OCI-LY1 (cell line): ENCODE data around the gene INTS14.

Experiments used
- H2AFZ ChIP-seq: fragments of 200-600 bp; sonication (generic), shearing (Covaris generic); 2 replicates; pipeline ENCODE4 v1.6.0; 2014; ENCODE audit warnings: antibody characterized with exemption, mild to moderate bottlenecking, low read length
- H3F3A ChIP-seq: fragments of 200-600 bp; sonication (generic), shearing (Covaris generic); 2 replicates; pipeline ENCODE4 v1.6.0; 2014; ENCODE audit warnings: mild to moderate bottlenecking, antibody characterized with exemption, low read length, moderate library complexity; ENCODE audit not compliant: insufficient read depth
- H3K27ac ChIP-seq: fragments of 200-600 bp; sonication (generic); 2 replicates; pipeline ENCODE4 v1.5.1; 2014; ENCODE audit warnings: low read length, mixed run types, mild to moderate bottlenecking, low read depth; ENCODE audit not compliant: poor library complexity, severe bottlenecking
- H3K27me3 ChIP-seq: fragments of 200-600 bp; sonication (generic); 2 replicates; pipeline ENCODE4 v1.6.0; 2014; ENCODE audit warnings: antibody characterized with exemption, mild to moderate bottlenecking, low read length, moderate library complexity; ENCODE audit not compliant: insufficient read depth
- H3K36me3 ChIP-seq: fragments of 200-600 bp; sonication (generic); 2 replicates; pipeline ENCODE4 v1.6.1; 2014; ENCODE audit warnings: mild to moderate bottlenecking, antibody characterized with exemption, low read length, moderate library complexity, mixed read lengths; ENCODE audit not compliant: insufficient read depth
- H3K4me1 ChIP-seq: fragments of 200-600 bp; sonication (generic); 2 replicates; pipeline ENCODE4 v1.5.1; 2014; ENCODE audit warnings: mild to moderate bottlenecking, low read length, moderate library complexity; ENCODE audit not compliant: insufficient read depth, severe bottlenecking
- H3K4me2 ChIP-seq: fragments of 200-600 bp; sonication (generic), shearing (Covaris generic); 2 replicates; pipeline ENCODE4 v1.6.1; 2014; ENCODE audit warnings: low read length
- H3K4me3 ChIP-seq: fragments of 200-600 bp; sonication (generic); 2 replicates; pipeline ENCODE4 v1.5.1; 2014; ENCODE audit warnings: low read length, low read depth, mild to moderate bottlenecking, mixed read lengths; ENCODE audit not compliant: poor library complexity, severe bottlenecking
- H3K79me2 ChIP-seq: fragments of 200-600 bp; shearing (Covaris generic); 2 replicates; pipeline ENCODE4 v1.6.1; 2016; ENCODE audit warnings: mixed run types, low read length, mixed read lengths; ENCODE audit not compliant: insufficient read depth
- H3K9ac ChIP-seq: fragments of 200-600 bp; sonication (generic), shearing (Covaris generic); 2 replicates; pipeline ENCODE4 v1.6.1; 2014; ENCODE audit warnings: mild to moderate bottlenecking, low read length, mixed read lengths
- H3K9me2 ChIP-seq: fragments of 200-600 bp; sonication (generic), shearing (Covaris generic); 2 replicates; pipeline ENCODE4 v1.6.1; 2014; ENCODE audit warnings: low read depth, mild to moderate bottlenecking, low read length, mixed read lengths
- H3K9me3 ChIP-seq: fragments of 200-600 bp; shearing (Covaris generic); 2 replicates; pipeline ENCODE4 v1.6.1; 2014; ENCODE audit warnings: low read length, mixed read lengths
- H4K20me1 ChIP-seq: fragments of 200-600 bp; sonication (generic), shearing (Covaris generic); 2 replicates; pipeline ENCODE4 v1.6.0; 2016; ENCODE audit warnings: mild to moderate bottlenecking, low read length; ENCODE audit not compliant: insufficient read depth
- CTCF ChIP-seq: fragments of 200-600 bp; sonication (generic), shearing (Covaris generic); IDR thresholded peaks from 2 replicates; pipeline ENCODE4 v1.5.1; 2017; ENCODE audit warnings: mild to moderate bottlenecking, antibody characterized with exemption, low read length, moderate library complexity, mixed read lengths
- EZH2 ChIP-seq: fragments of 200-600 bp; sonication (generic), shearing (Covaris generic); IDR thresholded peaks from 2 replicates; pipeline ENCODE4 v1.8.0; 2017; ENCODE audit warnings: borderline replicate concordance, mixed run types, mild to moderate bottlenecking, antibody characterized with exemption, low read length, moderate library complexity, mixed read lengths

Gene INTS14

GRCh38 chr15:65541231-65541820 is 69.6 kb downstream of the INTS14 start:
- H3K27me3 ChIP-seq, result no peaks in the 10 kb centered on the region
- no peaks in the 10 kb centered on the region for H3K4me1 ChIP-seq
- no peaks in the 10 kb centered on the region for H3F3A ChIP-seq
- no peak overlapping the region for H3K4me2 ChIP-seq
- H4K20me1 ChIP-seq, result no peaks in the 10 kb centered on the region
- TF ChIP-seq EZH2 (no peak), CTCF (no peak)
- no peaks in the 10 kb centered on the region; the same call in 1 of the 2 replicates for H3K36me3 ChIP-seq
- H3K27ac ChIP-seq, result no peak overlapping the region
- H2AFZ ChIP-seq, result no peak overlapping the region
- H3K4me3 ChIP-seq, result no peak overlapping the region
- H3K9me2 ChIP-seq, result no peaks in the 10 kb centered on the region
- no peaks in the 10 kb centered on the region for H3K9me3 ChIP-seq
- H3K79me2 ChIP-seq, result peaks cover 85% of the 10 kb centered on the region
- no peak overlapping the region for H3K9ac ChIP-seq

- no peak overlapping the region for H3K4me3 ChIP-seq
- H3K4me2 ChIP-seq, result no peak overlapping the region
- H3K9me3 ChIP-seq, result no peaks in the 10 kb centered on the region
- TF ChIP-seq EZH2 (no peak), CTCF (no peak)
- H3K9ac ChIP-seq, result no peak overlapping the region
- H3K79me2 ChIP-seq, result peaks cover 87% of the 10 kb centered on the region
- no peaks in the 10 kb centered on the region for H3F3A ChIP-seq
- no peak overlapping the region for H3K27ac ChIP-seq
- no peaks in the 10 kb centered on the region for H4K20me1 ChIP-seq
- no peaks in the 10 kb centered on the region for H3K4me1 ChIP-seq
- no peak overlapping the region for H2AFZ ChIP-seq
- no peaks in the 10 kb centered on the region for H3K27me3 ChIP-seq
- H3K9me2 ChIP-seq, result no peaks in the 10 kb centered on the region
- no peaks in the 10 kb centered on the region; the same call in 1 of the 2 replicates for H3K36me3 ChIP-seq
Measured at GRCh38 chr15:65540314-65540713, 70.6 kb downstream of the INTS14 start.

GRCh38 chr15:65535192-65535591 is 75.7 kb downstream of the INTS14 start:
- TF ChIP-seq CTCF, result no peak
- no peak for TF ChIP-seq EZH2
- H3K4me2 ChIP-seq, result no peak overlapping the region
- no peaks in the 10 kb centered on the region for H4K20me1 ChIP-seq

More at GRCh38 chr15:65535192-65535591, 75.7 kb downstream of the INTS14 start:
- no peak overlapping the region for H2AFZ ChIP-seq
- no peak overlapping the region for H3K27ac ChIP-seq
- peaks cover 26% of the 10 kb centered on the region for H3K4me1 ChIP-seq
- no peaks in the 10 kb centered on the region for H3K9me2 ChIP-seq
- no peak overlapping the region for H3K4me3 ChIP-seq
- H3K27me3 ChIP-seq, result no peaks in the 10 kb centered on the region
- no peaks in the 10 kb centered on the region for H3K9me3 ChIP-seq
- peaks cover 89% of the 10 kb centered on the region for H3K79me2 ChIP-seq
- H3F3A ChIP-seq, result no peaks in the 10 kb centered on the region
- no peak overlapping the region for H3K9ac ChIP-seq
- peaks cover 3% of the 10 kb centered on the region; the same call in 1 of the 2 replicates for H3K36me3 ChIP-seq
